Vagina (tissue), 2 donors: ENCODE data around the gene NRXN2.

Experiments
- POLR2A ChIP-seq, 2 donors: fragments of 450-650 bp; IDR thresholded peaks; one replicate each; pipeline ENCODE4 v1.6.1; 2017; ENCODE audit warnings: antibody characterized with exemption in 2 of 2, mild to moderate bottlenecking in 2 of 2, moderate library complexity in 2 of 2
- POLR2AphosphoS5 ChIP-seq, 2 donors: sonication (generic); formaldehyde crosslinking; IDR thresholded peaks; one replicate each; pipeline ENCODE4 v1.9.0; 2017; ENCODE audit warnings: antibody characterized with exemption in 2 of 2, mild to moderate bottlenecking in 2 of 2, low read depth in 1 of 2; ENCODE audit not compliant: insufficient read depth in 1 of 2
- TF ChIP-seq, protein P1 (sequence below), 3 experiments: fragments of 450-650 bp in 2 of 3; fragments of 200-600 bp in 1 of 3; sonication (generic) in 1 of 3; IDR thresholded peaks; one replicate each; pipeline ENCODE4 v1.5.1; 2017 to 2019; ENCODE audit warnings: antibody characterized with exemption in 3 of 3, mild to moderate bottlenecking in 2 of 3, moderate library complexity in 2 of 3

DNA sequence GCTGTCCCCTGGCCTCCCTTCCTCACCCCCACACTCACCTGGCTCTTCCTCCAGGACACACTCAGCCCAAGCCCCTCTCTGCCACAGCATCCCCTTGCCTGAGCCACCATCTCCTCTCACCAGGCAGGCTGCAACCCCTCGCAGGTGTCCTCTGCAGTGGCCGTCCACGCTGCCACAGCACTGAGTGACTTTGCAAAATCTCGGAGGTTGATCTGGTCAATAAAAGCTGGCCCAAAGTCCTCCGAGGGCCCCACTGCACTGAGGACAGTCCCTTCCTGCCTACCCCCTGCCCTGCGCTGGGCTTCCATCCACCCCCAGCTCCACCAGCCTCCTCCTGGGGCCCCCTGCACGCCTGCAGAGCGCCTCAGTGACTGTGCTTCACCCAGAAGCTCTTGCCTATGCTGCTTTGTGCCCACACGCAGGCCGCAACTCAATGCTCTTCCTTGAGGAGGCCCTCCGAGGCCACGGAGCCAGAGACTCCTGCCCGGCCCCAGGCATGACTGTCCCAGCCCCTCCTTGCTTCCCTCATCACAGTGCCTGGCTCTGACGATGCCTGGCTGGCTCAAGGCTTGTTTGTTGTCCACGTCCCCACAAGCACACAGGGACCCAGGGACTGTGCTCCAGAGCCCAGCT lies 162.7 kb downstream of the NRXN2 start:
- TF ChIP-seq, protein P1, sequence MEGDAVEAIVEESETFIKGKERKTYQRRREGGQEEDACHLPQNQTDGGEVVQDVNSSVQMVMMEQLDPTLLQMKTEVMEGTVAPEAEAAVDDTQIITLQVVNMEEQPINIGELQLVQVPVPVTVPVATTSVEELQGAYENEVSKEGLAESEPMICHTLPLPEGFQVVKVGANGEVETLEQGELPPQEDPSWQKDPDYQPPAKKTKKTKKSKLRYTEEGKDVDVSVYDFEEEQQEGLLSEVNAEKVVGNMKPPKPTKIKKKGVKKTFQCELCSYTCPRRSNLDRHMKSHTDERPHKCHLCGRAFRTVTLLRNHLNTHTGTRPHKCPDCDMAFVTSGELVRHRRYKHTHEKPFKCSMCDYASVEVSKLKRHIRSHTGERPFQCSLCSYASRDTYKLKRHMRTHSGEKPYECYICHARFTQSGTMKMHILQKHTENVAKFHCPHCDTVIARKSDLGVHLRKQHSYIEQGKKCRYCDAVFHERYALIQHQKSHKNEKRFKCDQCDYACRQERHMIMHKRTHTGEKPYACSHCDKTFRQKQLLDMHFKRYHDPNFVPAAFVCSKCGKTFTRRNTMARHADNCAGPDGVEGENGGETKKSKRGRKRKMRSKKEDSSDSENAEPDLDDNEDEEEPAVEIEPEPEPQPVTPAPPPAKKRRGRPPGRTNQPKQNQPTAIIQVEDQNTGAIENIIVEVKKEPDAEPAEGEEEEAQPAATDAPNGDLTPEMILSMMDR (IDR thresholded peaks at IDR 0.05) = no peak
- no peak for TF ChIP-seq POLR2A (IDR thresholded peaks at IDR 0.05)
- TF ChIP-seq POLR2AphosphoS5 (IDR thresholded peaks at IDR 0.05; ENCODE audit: insufficient read depth in 1 of 2, low read depth in 1 of 2) = no peak
